Non-pigmented ciliary epithelial cell (primary cell): ENCODE measurements around the gene IFITM2.
"Not testable (repeated sequence)": the region's sequence is repeated elsewhere in the genome, so short reads cannot be mapped to it uniquely, and the experiment has no call there.

Source experiments
- DNase-seq: peaks from one replicate; pipeline ENCODE4 v3.0.0-alpha.2; 2010; ENCODE audit warnings: low read depth

IFITM2 gene

DNA sequence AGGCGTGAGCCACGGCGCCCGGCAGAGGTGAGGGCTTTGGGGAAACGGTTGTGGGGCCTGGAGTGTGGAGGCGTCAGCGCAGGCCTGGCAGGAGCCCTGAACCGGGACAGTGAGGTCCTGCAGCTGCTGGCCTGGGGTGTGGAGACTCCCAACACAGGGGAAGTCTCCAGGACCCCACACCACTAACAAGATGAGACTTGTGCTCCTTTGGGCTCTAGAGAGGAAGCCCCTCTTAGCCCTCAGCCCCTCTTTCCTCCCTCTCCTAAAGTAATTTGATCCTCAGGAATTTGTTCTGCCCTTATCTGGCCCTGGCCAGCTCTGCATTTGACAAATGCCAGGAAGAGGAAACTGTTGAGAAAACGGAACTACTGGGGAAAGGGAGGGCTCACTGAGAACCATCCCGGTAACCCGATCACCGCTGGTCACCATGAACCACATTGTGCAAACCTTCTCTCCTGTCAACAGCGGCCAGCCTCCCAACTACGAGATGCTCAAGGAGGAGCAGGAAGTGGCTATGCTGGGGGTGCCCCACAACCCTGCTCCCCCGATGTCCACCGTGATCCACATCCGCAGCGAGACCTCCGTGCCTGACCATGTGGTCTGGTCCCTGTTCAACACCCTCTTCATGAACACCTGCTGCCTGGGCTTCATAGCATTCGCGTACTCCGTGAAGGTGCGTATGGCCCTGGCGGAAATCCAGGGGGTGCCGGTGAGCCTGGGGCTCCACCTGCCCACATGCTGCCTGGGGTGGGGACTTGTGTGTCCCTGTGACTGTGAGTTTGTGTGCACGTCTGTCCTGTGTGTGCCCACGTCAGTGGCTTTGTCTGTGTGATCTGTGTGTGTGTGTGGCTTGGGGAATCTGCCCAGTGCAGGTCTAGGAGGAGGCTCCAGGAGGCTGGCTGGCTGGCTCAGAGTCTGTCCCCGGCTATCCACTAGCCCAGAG lies at the start of gene IFITM2:
IFITM2 (plus strand) TSS at position 51 of the 943 bp plus-strand sequence; CDS start at position 428, 377 bp downstream.
- not testable (repeated sequence) for DNase-seq

DNA sequence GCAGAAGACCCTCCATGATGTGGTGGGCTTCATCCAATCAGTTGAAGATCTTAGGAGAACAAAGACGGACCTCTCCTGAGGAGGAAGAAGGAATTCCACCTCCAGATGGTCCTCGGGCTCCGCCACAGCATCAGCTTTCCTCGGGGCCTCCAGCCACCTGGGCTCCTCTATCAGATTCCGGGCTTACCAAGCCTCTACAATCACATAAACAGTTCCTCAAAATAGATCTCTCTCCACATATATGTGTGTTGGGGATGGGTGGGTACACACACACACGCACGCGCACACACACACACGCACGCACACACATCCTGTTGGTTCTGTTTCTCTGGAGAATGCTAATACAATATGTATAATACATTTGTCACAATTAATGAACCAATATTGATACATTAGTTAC lies 48.2 kb upstream of the IFITM2 start:
- DNase-seq, result no peak

GRCh38 chr11:261624-262023 lies 46.0 kb upstream of the IFITM2 start:
- DNase-seq, result no peak

- DNase-seq, result no peak
Observed at GRCh38 chr11:266676-267439, 40.8 kb upstream of the IFITM2 start.

DNA sequence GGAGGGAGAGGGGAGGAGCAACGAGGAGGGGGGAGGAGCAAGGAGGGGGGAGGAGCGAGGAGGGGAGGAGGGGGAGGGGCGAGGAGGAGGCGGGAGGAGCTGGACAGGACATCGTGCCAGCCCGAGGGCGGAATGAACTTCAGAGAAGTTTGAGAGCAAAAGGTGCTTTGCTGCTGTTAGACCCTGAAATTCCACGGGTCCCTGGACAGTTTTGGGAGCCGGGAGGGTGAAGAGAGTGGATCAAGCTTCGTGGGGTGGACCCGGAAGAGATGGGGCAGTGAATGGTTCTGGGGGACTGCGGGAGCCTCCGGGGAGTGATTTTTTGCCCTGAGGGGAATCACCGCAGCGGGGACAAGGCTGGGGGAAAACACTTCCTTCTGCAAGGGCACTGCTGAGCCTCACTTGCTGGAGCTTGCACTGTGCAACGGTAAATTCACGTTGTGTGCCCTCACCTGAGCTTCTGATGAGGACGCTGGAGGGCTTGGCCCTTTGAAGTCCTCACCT lies 40.1 kb upstream of the IFITM2 start:
- DNase-seq, result no peak

- peak; percentile 8 for DNase-seq
Observed at GRCh38 chr11:268716-269145, 38.9 kb upstream of the IFITM2 start.

GRCh38 chr11:269146-269890 lies 38.3 kb upstream of the IFITM2 start:
- no peak for DNase-seq

- DNase-seq, result no peak
Observed at GRCh38 chr11:270451-271318, 36.9 kb upstream of the IFITM2 start.

- no peak for DNase-seq
Observed at GRCh38 chr11:271319-271715, 36.3 kb upstream of the IFITM2 start.

- no peak for DNase-seq
Observed at GRCh38 chr11:272195-272930, 35.3 kb upstream of the IFITM2 start.

DNA sequence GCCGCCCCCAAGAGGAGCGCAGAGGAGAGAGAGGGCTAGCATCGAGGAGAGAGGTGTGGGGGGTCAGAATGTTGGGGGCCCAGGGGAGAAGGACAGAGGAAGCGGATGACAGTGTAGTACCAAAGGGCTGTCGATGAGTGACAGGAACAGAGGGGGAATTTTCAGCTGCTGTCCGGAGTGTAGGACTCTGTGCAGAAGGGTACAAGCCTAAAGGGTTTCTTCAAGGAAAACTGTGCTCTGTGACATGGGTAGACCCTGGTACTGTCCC lies 34.8 kb upstream of the IFITM2 start:
- no peak for DNase-seq

DNA sequence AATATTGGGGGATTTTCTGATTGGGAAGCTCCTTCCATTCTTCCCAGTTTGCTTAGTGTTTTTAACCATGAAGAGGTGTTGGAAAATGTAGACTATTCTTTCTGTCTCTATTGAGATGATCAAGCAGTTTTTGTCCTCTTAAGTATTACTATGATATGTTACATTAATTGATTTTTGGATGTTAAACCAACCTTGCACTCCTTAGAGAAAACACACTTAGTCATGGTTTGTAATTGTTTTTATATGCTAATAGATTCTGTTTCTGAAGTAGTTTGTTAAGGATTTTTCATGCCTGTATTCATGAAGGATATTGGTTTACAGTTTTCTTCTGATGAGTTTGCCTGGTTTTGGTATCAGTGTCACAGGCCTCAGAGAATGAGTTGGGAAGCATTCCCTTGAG lies 31.4 kb upstream of the IFITM2 start:
- DNase-seq, result no peak

- DNase-seq, result no peak
Observed at GRCh38 chr11:278001-278951, 29.3 kb upstream of the IFITM2 start, which contains the start of gene NLRP6. NLRP6 (plus strand) TSS chr11:278407; CDS start chr11:278570, 163 bp downstream.

GRCh38 chr11:279040-279965 lies 28.3 kb upstream of the IFITM2 start:
- DNase-seq, result no peak

DNA sequence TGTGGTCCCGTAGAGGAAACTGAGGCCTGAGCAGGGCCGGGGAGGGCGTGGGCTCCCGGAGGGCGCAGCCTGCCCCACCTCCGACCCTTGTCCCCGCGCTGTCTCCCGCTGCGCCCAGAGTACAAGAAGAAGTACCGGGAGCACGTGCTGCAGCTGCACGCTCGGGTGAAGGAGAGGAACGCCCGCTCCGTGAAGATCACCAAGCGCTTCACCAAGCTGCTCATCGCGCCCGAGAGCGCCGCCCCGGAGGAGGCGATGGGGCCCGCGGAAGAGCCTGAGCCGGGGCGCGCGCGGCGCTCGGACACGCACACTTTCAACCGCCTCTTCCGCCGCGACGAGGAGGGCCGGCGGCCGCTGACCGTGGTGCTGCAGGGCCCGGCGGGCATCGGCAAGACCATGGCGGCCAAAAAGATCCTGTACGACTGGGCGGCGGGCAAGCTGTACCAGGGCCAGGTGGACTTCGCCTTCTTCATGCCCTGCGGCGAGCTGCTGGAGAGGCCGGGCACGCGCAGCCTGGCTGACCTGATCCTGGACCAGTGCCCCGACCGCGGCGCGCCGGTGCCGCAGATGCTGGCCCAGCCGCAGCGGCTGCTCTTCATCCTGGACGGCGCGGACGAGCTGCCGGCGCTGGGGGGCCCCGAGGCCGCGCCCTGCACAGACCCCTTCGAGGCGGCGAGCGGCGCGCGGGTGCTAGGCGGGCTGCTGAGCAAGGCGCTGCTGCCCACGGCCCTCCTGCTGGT lies 27.5 kb upstream of the IFITM2 start:
- no peak for DNase-seq

GRCh38 chr11:280706-281485 lies 26.7 kb upstream of the IFITM2 start:
- no peak for DNase-seq
